Measurements from ENCODE around the gene DAB1.
"Not testable (repeated sequence)": the region's sequence is repeated elsewhere in the genome, so short reads cannot be mapped to it uniquely, and the experiment has no call there.

Gene DAB1

DNA sequence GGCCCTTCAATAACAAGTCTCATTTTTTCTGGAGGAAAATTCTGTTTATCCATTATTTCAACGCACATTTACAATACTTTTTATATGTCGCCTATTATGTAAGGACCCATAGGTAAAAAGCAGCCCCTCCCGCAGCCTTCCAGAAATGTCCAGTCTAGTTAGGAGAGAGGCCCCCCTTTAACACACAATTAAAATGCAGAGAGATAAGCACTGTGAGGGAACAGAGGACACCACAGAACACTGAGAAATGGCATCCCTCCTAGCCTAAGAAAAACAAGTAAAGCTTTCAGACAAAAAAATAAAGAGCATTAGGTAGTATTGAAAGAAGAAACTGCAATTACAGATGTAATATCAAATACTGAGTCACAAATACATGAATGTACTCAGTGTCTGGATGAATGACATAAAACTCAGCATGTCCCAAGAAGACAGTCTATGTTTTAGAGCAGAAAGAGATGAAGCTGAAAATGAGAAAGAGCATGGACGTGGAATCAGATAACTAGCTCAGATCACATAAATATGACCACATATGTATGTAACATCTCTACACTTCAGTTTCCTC lies 62.9 kb downstream of the DAB1 start:
- DNase-seq = no peak

GRCh38 chr1:57357462-57357861 lies 66.4 kb downstream of the DAB1 start:
- DNase-seq = no peak

DNA sequence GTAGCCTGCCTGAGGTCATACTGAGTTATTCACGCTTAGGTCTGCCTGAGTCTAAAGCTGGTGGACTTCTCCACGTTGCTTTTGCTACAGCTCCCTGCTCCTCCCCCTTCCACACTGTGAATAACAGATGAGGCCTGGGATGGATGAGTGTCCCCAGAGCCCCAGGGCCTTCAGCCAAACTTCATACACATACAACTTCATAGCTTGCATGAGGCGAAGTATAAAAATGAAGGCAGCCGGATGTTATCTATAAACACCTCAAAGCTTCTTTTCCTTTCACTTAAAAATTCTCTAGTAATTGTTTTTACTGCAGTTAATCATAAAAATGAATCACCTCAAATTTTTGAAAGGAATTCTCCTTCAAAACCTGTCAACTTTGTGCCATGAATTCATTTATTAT lies 70.2 kb downstream of the DAB1 start:
- no peak for DNase-seq

GRCh38 chr1:57350610-57351009 lies 73.2 kb downstream of the DAB1 start:
- no peak for DNase-seq

GRCh38 chr1:57348921-57349320 lies 74.9 kb downstream of the DAB1 start:
- no peak for DNase-seq

- DNase-seq = no peak
Measured at GRCh38 chr1:57345916-57346315, 77.9 kb downstream of the DAB1 start.

DNA sequence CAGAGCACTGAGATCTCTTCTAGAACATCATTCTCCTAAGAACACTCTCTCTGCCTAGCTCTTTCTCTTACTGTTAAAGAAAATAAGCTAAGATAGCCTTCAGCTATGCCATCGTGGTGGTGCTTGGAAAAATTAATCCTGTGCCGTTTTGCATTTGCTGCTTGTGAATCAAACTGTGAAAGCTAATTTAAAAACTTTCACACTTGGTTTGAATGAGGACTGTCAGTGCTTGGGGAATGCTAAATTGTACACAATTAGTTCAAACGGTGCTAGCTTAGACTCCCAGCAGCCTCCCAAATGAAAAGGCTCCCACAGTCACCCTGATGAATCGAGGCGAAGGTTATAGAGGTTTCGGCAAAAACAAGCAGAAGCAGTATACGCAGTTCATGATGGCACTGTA lies 79.6 kb downstream of the DAB1 start:
- no peak for DNase-seq

- DNase-seq = not testable (repeated sequence)
Measured at GRCh38 chr1:57343298-57343915, 80.5 kb downstream of the DAB1 start.

DNA sequence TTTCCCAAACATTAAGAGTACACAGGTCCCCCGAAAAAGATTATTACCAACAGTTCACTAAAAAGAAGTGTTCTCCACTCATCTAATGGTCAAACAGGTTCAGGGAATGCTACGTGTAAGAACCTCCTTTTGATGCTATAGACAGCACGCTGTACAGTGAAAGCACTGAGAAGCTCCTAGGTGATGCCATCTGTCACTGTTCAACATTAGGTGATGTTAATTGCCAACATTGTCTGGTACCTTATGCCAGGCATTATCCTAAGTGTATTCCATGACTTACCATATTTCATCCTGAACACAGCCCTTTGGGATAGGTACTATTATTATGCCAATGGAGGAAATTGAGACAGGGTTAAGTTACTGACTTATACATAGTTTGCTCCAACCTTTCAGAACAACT lies 82.1 kb downstream of the DAB1 start:
- no peak for DNase-seq

DNA sequence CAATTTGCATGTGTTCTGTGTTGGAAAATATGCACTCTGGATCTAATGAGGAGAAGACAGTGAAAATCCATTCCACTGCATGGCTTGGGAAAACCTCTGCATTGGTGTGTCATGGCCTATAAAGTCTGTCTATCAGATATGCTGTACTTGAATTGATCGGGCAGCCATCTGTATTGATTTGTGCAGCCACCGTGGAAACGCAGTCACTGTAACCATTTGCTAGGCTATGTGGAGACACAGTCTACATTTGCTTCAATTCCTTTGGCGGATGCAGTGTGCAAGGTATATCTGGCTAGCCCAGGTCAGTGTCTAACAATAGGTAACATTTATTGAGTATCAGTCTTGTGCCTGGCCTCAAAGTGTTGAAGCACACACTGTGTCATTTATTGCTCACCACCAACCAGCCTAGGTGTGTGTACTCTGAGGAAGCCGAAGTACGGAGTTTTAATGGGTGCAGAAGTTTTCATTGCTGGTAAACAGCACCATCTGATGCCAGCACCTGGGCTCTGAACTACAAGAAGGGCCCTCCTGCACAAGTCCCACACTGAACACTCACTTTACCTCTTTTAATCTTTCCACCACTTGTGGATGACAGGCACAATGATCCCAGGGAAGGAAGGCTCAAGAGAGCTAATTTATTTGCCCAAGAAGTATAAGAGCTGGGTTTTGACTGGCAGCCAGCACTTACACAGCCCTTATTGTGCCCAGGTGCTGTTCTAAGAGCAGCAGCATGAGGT lies 83.4 kb downstream of the DAB1 start:
- no peak for DNase-seq

DNA sequence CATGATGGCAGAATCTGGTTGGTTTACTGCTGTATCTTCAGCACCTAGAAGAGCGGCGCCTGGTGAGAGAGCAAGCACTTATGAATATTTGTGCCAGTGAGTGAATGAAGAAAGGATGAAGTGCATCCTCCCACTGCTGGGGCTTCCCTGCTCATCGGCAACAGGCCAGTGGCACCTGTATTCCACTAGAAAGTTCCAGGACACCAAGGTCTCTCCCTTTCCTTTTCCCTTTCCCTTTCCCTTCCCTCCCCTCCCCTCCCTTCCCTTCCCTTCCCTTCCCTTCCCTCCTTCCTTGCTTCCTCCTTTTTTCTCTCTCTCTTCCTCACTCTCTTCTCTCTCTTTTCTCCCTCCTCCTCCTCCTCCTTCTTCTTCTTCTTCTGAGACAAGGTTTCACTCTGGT lies 86.2 kb downstream of the DAB1 start:
- no peak for DNase-seq

DNA sequence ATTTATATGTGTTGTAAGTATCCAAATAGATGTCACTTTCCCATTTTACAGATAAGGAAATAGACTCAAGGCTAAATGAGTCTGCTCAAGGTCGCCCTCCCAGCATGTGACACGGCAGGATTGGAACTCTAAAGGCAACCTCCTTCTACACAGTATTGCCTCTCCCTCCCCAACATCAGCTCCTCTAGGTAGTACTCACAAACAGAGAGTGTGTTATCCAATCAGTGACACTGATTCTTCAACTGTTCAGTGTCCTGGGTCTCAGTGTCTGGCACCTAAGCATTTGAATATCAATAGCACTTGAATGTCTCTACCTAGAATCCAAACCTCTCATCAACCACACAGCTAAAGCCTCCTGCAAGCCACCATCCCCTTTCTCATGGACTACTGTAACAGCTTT lies 87.1 kb downstream of the DAB1 start:
- no peak for DNase-seq

DNA sequence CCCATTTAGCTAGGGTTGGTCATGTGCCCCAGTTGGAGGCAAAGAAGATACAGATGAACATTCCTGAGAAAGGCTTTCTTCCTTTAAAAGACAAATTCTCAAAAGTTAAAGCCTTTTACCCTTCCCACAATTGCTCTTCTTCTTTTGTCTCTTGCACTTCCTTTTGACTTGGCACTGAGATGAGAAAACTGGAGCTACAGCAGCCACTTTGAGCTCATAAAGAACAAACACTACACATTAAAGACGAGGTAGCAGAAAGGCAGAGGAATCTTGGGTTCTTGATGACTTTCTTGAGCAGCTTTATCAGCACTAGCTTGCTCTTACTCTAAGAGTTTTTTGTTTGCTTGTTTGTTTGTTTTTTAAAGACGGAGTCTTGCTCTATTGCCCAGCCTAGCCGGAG lies 92.2 kb downstream of the DAB1 start:
- no peak for DNase-seq

GRCh38 chr1:57329937-57330336 lies 93.9 kb downstream of the DAB1 start:
- no peak for DNase-seq

DNA sequence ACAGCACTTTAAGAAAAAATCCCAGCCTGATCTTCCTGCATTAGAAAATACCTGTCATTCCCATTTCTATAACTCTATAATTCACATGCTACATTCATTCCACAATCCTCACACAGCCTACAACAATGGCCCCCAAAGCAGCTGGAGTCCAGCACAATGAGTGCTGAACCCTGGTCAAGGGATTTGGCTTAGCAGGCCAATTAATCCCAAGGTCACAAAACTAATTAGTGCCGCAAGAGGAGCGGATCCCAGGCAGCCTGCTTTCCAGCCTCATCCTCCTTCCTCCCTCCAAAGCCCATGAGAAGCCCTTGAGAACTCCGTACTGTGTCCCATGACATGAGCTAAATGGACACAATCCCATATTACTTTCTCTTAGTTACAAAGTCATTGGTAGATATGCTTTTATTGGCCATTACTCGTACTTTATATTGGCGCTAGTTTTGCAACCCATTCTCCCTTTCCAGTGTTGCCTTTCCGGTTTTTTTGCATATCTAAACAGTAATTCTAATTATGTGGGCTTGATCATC lies 94.8 kb downstream of the DAB1 start:
- DNase-seq = no peak

DNA sequence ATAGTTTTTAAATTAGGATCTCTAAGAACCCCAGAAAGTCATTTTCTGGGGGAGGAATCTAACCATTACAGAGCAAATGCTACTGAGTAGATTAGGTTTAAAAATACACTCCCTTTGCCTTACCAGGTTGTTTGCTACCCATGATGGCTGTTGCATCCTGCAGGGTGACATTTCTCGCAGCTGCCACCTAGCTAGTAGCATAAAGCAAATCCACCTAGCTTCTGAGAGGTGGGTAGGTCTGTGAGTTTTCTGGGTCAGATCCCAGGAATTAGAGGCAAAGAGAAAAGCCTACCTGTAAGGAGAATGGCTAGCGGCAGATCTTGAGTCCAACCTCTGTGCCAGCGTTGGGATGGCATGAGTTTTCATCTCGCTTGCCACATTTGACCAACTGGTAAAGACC lies 95.9 kb downstream of the DAB1 start:
- no peak for DNase-seq

- DNase-seq = no peak
Measured at GRCh38 chr1:57327336-57327735, 96.5 kb downstream of the DAB1 start.

GRCh38 chr1:57325536-57325935 lies 98.3 kb downstream of the DAB1 start:
- no peak for DNase-seq

- DNase-seq = no peak
Measured at GRCh38 chr1:57325117-57325516, 98.7 kb downstream of the DAB1 start.

GRCh38 chr1:57324388-57324787 lies 99.5 kb downstream of the DAB1 start:
- DNase-seq = no peak

DNA sequence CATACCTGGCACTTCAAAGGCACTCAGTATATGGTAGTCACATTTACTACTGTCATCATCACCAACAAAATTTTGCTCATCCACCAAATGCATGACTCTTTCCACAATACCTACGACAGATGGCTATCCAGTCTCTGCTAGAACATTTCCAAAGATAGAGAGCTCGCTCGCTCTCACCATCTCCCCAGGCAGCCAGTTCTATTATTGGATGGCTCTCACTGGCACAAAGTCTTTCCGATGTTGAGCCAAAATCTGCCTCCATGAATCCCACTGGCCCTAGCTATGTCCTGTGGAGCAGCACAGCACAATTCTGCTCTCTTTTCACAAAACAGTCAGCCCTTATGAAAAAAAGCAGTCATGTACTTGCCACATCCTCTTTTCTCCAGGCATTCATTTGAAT lies 102.1 kb downstream of the DAB1 start:
- no peak for DNase-seq

- no peak for DNase-seq
Measured at GRCh38 chr1:57319791-57320190, 104.1 kb downstream of the DAB1 start.

DNA sequence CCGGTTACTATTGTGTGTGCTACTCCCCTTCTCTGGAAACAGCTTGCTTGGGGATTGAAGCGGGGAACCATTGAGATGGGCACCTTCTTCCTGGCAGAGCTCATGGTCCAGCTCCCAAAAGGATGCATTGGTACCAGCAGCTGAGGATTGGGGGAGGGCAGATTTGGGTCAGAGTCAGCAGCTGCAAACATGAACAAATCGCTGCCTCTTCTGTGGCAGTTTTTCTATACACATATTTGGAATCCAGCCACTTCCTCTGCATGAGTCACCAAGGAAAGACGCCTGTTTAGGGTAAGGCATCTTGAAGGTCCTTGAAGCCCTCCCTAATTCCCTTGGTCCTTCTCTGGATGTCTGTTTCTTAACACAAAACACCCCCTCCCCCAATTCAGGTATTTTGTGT lies 104.7 kb downstream of the DAB1 start:
- no peak for DNase-seq

GRCh38 chr1:57316861-57317260 lies 107.0 kb downstream of the DAB1 start:
- no peak for DNase-seq

Measured in central memory CD4-positive, alpha-beta T cell (primary cell).